ENCODE results near the gene DHRSX.
"Not testable (repeated sequence)": the region's sequence is repeated elsewhere in the genome, so short reads cannot be mapped to it uniquely, and the experiment has no call there.

DHRSX gene

GRCh38 chrX:2497961-2498780, 2.6 kb downstream of the DHRSX start:
- DNase-seq: no peak

GRCh38 chrX:2495595-2495994, 5.2 kb downstream of the DHRSX start:
- DNase-seq: no peak

- DNase-seq: no peak
Measured at GRCh38 chrX:2492531-2493218, 8.1 kb downstream of the DHRSX start.

- no peak for DNase-seq
Measured at GRCh38 chrX:2490634-2491033, 10.1 kb downstream of the DHRSX start.

GRCh38 chrX:2489446-2490445, 11.0 kb downstream of the DHRSX start:
- no peak for DNase-seq

GRCh38 chrX:2488621-2489285, 12.0 kb downstream of the DHRSX start:
- DNase-seq: no peak

GRCh38 chrX:2487366-2487765, 13.4 kb downstream of the DHRSX start:
- DNase-seq: no peak

GRCh38 chrX:2486476-2487133, 14.2 kb downstream of the DHRSX start:
- no peak for DNase-seq

GRCh38 chrX:2485789-2486345, 14.9 kb downstream of the DHRSX start:
- no peak for DNase-seq

GRCh38 chrX:2484721-2485648, 15.8 kb downstream of the DHRSX start:
- DNase-seq: peak; percentile 71

GRCh38 chrX:2484256-2484655, 16.5 kb downstream of the DHRSX start:
- DNase-seq: no peak

GRCh38 chrX:2483398-2484060, 17.2 kb downstream of the DHRSX start:
- DNase-seq: no peak

GRCh38 chrX:2481597-2481996, 19.2 kb downstream of the DHRSX start:
- not testable (repeated sequence) for DNase-seq

- not testable (repeated sequence) for DNase-seq
Measured at GRCh38 chrX:2479982-2480381, 20.8 kb downstream of the DHRSX start.

GRCh38 chrX:2479420-2479780, 21.4 kb downstream of the DHRSX start:
- DNase-seq: no peak

- DNase-seq: peak; percentile 23
Measured at GRCh38 chrX:2478546-2479419, 22.0 kb downstream of the DHRSX start.

GRCh38 chrX:2477313-2477712, 23.5 kb downstream of the DHRSX start:
- peak; percentile 7 for DNase-seq

- peak; percentile 19 for DNase-seq
Measured at GRCh38 chrX:2474963-2475726, 25.6 kb downstream of the DHRSX start.

Measured in right forelimb (tissue), 1 donor.